Measurements from ENCODE around the gene TRAF2.

DNA sequence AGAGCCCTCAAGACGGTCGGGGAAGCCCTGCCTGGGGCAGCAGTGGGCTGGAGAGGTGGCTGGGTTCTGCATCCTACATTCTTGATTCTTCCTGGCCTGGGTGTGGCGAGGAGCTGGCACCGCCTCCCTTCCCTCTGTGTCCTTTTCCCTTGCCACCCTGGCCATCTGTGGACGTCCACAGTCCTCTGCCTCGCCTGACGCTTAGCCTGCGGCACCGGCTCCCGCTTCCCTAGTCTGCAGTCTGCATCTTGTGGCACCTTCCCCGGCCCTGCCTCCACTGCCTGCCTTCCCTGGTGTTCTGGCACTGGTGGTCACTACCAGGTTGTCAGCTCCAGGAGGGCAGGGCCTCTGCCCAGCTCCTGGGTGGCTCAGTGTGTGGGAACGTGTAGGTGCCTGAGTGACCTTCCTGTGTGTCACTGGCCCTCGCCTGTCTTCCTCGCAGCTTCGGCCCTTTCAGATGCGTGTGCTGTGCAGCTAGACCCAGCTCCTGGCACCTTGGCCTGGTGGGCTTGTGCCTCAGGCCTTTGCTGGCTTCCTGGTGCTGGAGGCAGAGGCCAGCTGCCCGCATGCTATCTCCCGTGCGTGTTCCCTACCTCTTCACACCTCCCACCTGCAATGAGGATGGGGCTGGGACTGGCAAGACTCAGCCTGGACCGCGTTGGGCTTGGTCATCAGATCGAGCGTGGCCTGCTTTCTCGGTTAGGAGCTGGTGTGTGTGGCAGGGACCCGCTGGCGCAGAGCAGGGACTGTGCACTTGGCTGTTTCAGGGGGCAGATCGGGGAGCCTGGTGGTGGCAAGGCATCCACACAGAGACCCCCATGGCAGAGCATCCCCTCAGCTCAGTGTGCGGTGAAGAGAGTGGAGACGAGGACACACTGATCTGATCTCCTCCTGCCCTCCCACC, 20.9 kb downstream of the TRAF2 start:
- TF ChIP-seq TAF1 (IDR thresholded peaks at IDR 0.05; ENCODE audit: borderline replicate concordance, low read depth, low read length) (no peak), POLR2AphosphoS5 (IDR thresholded peaks at IDR 0.05; ENCODE audit: low read depth, low read length) (no peak), POLR2A (IDR thresholded peaks at IDR 0.05; ENCODE audit: low read depth, low read length) (no peak)

Data from GM12892 (cell line).